LoVo (cell line): ENCODE data around the gene BBS1.
A peak's percentile ranks its signal among the peaks of the same experiment; 100 is the strongest.
"Not testable (repeated sequence)": the region's sequence is repeated elsewhere in the genome, so short reads cannot be mapped to it uniquely, and the experiment has no call there.

Experiments
- DNase-seq: peaks from one replicate; pipeline ENCODE4 v3.0.0-alpha.2; 2016; ENCODE audit warnings: low spot score

BBS1 gene

DNA sequence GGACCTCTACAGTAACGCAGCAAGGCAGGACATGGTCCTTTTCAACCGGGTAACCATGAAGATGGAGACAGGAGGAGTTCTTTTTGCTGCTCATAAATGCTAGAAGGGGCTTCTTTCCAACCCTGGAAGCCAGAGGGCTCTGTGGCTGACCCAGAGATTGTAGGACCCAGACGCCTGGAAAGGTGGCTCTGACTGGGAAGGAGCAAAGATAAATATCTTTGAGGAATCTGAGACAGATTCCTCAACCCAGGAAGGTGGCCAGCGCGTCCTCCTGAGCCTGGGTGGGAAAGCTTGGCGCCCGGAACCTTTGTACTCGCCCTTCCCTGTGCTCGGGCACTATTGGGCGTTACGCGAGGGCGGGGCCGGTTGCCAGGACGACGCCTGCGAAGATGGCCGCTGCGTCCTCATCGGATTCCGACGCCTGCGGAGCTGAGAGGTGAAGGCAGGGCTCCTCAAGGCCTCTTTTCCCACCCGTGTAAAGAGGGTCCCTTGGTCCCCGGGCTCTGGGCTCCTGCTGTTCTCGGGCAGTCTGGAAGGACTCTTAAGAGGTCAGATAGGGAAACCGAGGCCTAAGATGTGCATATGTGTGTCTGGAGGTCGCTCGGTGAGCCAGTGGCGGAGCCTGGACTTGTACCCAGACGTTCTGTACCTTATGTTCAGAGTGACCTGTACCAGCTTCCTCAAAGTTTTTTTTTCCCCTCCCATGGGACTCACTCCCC is at the start of gene BBS1:
TSS of gene BBS1 (plus strand) at position 365 of the 719 bp plus-strand sequence. CDS start at position 390, 25 bp downstream.
- DNase-seq = peak; percentile 83

DNA sequence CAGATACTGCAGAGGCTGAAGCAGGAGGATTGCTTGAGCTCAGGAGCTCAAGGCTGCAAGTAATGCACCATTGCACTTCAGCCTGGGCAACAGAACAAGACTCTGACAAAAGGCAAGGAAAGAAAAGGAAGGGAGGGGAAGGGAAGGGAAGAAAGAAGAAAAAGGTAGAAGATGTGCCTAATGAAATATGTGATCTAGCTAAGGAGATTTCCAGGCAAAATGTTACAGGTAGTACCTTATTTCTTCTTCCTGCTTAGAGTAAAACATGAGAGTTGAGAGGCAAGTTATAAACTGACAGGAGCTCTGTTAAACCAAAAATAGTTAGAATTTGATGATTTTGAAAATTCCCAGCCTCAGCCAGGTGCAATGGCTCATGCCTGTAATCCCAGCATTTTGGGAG is 48.4 kb upstream of the BBS1 start:
- no peak for DNase-seq

DNA sequence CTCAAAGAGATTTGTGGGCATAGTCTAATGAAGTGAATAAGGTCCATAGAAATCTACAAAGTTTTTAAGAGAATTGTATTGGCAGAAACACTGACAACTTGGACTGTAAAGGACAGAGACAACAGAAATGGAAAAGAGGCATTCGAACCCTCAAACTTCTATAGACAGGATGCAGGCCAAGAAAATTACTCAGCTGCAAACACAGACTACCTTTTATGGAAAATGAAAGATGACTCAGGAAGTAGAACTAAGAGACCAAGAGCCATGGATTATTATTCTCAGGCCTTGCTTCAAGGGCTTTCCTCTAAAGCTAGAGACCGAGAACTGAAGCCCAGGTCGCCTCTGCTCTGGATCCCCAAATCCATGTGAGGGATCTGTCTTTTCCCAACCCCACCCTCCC is 47.5 kb upstream of the BBS1 start:
- DNase-seq = no peak

DNA sequence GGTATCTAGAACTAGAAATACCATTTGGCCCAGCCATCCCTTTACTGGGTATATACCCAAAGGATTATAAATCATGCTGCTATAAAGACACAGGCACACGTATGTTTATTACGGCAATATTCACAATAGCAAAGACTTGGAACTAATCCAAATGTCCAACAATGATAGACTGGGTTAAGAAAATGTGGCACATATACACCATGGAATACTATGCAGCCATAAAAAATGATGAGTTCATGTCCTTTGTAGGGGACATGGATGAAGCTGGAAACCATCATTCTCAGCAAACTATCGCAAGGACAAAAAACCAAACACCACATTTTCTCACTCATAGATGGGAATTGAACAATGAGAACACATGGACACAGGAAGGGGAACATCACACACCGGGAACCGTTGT is 46.3 kb upstream of the BBS1 start:
- not testable (repeated sequence) for DNase-seq

DNA sequence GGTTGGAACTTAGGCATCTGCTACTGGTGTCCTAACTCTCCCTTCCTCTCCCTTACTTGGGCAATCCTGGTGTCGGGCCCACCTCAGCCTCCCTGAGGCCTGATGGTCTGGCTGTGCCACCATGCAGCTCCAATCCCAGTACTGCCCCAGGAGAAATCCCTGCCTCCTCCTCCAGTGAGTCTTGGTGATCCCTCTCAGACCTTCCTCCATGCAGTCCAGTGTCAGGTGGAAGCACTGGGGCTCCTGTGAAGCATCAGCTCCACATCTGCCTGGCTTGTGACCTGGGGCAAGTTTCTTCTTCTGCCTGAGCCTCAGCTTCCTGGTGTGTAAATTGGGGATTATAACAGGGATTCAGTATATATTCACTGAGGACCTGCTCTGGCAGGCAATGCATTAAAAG is 45.5 kb upstream of the BBS1 start:
- DNase-seq = no peak

DNA sequence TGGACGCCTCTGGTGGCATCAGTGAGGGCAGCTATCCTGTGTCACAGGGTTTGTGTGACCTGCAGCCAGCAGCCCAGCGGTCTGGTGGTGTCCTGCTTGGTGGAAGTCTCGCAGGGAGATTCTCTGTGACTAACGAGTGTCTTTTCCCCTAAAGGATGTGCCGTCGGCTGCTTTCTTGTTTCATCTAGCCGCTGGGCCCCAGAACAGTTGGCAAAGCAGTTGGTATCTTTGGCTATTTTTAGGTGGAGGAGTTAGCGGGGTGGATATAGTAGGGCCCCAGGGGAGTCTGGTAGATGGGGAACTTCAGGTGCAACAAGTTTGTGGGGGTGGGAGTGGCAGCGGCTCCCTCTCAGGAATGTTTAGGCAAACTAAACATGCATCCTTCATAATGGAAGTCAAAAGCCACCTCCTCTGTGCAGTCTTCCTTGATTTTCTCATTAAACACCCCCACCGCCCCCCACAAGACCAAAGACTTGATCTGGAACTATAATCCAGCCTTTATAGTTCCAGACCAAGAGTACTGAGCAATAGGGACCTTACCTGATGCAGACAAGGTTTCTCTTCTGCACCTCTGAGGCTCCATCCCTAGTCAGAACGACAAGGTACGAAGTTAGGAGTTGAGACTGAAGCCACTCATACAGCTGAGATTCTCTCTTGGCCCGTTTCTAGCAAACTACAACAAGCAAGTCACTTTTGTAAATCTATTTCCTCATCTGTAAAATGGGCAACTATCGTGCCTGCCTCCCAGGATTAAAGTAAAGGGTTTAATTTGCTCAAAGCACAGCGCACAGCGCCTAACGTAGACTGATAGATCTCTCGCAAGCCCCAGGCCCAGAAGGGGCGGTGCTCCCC is 44.8 kb upstream of the BBS1 start:
- no peak for DNase-seq

DNA sequence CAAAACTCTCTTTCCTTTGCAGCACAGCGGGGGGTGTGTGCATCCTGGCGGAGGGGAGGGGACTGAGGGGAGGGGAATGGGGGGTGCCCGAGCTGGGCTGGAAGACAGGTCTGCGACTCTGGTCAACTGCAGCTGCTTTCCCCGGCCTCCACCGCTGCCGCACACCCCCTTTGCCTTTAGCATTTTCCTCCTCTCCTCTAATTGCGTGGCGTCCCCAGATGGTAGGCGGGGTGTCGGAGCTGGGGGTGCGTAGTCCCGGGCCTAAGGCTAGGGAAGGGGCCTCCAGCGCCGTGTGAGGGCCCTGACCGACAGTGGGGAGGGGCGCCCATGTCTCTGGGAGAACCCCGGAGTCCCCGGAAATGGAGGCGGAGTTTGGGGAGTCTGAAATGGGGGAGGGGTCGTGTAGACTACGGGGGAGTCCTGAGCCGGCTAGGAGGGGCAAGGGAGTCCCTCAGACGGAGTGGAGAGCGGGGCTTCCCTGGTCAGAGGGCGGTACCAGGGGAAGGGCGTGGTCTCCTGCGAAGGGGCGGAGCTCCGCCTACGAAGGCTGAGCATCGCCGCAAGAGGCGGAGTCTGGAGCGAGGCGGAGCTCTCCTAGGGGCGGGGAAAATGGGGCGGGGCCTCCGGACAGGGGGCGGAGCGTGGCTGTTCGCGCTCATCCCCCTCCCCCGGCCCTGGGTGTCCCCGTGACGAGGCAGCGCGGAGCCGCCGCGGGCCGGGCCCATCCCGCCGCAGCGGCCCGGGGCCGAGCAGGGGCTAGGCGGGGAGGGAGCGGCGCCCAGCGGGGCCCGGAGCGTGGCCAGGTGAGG is 44.0 kb upstream of the BBS1 start, which contains the start of gene PELI3:
TSS of gene PELI3 (plus strand) at position 681 of the 809 bp plus-strand sequence. CDS start 1,224 bp downstream, outside the sequence.
- peak; percentile 94 for DNase-seq

DNA sequence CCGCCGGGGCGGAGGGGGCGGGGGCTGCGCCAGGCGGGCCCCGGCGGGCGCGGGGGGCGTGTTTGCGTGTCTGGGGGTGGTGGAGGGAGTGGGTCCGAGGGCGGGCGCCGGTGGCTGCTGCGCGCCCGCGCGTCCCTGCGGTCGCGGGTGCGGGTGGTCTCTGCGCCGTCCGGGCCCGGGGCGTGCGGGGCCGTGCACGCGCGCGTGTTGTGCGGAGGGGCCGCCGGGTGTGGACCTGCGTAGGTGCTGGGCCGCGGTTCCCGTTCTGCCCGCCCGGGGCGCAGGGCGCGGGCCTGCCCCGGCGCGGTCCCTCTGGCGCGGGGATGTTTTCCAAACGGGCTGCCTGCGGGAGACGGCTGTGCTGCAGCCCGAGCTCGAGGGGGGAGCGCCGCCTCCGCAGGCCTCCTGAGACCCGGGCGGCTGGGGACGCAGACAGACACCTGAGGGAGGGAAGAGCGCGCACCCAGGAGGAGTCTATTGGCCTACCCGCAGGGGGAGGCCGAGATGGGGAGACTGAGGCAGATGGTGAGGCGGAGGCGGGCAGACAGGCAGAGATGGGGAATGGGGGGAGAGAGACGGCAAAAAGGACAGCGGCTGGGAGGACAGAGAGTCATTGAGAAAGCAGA is 43.3 kb upstream of the BBS1 start:
- peak; percentile 35 for DNase-seq

DNA sequence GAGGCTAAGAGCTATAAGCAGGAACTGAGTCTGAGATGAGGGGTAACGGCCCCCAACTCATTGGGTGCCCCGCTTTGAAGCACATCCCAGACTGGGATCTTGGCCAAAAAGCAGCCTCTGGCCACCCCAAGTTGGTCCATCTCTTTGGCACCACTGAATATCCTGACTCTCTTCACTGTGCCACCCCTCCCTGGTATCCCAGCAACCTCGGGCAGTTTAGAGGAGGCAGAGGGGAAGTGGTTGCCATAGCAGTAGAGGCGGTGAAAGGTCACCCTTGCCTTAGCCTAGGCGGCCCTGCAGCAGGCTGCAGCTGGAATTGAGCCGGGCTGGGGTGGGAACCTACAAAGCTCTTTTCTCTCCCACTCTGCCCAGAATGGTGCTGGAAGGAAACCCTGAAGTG is 42.7 kb upstream of the BBS1 start:
- DNase-seq = peak; percentile 15

DNA sequence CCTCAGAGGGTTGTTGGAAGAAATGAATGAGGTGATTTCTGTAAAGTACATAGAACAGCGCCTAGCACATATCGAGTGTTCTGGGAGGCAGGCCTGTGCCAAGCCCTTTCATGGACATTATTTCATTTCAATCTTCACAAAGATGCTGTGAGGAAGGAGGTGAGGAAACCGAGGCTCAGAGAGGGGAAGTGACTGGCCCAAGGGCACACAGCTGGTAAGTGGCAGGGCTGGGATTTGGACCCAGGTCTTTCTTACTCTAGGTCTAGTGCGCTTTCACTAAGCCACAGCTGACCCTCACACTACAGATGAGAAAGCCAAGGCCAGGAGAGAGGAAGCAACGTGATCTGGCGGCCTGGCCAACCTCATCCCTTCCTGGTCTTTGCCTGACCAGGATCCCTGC is 41.7 kb upstream of the BBS1 start:
- no peak for DNase-seq

DNA sequence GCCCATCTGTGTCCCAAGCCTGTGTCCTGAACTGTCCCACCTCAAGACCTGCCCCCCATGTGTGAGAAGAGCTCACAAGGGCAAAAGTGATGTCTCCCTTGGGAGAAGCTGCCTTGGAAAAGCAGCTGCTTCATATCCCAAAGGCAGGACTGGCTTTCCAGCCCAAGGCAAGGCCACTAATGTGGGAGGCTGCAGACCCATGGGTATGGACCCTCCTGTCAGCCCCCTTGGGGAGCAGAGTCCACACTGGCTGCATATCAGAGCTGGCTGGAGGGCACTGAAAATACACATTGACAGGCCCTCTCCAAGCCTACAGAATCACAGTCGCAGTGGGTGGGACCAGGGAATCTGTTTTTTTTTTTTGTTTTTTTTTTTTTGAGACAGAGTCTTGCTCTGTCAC is 41.0 kb upstream of the BBS1 start:
- DNase-seq = no peak

DNA sequence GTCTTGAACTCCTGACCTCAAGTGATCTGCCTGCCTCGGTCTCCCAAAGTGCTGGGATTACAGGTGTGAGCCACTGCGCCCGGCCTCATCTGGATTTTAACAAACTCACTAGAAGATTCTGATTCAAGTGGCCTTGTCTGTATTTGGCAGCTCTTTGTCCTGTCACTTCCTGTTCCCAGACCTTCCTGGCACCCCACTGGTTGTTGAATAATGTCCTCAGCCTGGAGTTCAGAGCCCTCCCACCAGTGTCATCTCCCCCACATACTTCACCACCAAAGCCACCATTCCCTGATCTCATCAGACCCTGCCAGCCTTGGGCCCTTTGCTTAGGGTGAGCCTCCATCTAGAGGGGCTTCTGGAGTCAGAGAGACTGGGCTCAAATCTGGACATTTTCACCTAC is 40.4 kb upstream of the BBS1 start:
- no peak for DNase-seq

DNA sequence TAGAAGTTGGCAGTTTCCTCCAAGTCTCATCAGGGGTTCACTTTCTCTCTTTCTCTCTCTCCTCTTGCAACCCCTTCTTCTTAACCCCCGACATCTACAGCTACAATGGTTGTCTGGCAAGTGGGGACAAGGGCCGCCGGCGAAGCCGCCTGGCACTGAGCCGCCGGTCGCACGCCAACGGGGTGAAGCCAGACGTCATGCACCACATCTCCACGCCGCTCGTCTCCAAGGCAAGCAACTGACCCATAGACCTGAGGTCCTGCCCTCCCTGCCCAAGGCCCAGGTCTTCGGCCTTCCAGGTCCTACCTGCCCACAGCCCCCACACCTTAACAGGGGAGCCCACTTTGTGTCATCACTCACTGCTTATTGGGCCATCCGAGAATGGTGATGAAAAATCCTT is 39.3 kb upstream of the BBS1 start:
- no peak for DNase-seq

DNA sequence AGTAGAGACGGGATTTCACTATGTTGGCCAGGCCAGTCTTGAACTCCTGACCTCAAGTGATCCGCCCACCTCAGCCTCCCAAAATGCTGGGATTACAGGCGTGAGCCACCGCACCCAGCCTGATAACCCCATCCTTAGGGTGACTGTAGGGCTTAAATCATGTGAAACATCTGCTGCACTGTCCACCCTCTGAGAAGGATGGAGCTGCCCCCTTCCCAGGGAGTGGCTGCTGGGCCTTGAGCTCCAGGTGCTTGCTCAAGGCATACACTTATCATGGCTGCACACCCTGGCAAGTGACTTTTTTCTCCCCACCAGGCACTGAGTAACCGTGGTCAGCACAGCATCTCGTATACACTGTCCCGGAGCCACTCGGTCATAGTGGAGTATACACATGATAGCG is 38.4 kb upstream of the BBS1 start:
- DNase-seq = no peak

DNA sequence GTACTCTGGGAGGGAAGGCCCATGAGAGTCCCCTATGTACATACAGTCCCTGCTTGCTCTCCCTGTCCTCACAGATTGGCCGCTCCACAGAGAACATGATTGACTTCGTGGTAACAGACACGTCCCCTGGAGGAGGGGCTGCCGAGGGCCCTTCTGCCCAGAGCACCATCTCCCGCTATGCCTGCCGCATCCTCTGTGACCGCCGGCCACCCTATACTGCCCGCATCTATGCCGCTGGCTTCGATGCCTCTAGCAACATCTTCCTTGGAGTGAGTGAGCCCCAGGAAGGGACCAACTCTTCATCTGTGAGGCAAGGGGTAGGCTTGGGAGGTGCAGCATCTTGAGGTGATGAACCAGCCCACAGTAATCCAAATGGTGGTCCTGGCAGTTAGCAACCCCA is 37.3 kb upstream of the BBS1 start:
- no peak for DNase-seq

DNA sequence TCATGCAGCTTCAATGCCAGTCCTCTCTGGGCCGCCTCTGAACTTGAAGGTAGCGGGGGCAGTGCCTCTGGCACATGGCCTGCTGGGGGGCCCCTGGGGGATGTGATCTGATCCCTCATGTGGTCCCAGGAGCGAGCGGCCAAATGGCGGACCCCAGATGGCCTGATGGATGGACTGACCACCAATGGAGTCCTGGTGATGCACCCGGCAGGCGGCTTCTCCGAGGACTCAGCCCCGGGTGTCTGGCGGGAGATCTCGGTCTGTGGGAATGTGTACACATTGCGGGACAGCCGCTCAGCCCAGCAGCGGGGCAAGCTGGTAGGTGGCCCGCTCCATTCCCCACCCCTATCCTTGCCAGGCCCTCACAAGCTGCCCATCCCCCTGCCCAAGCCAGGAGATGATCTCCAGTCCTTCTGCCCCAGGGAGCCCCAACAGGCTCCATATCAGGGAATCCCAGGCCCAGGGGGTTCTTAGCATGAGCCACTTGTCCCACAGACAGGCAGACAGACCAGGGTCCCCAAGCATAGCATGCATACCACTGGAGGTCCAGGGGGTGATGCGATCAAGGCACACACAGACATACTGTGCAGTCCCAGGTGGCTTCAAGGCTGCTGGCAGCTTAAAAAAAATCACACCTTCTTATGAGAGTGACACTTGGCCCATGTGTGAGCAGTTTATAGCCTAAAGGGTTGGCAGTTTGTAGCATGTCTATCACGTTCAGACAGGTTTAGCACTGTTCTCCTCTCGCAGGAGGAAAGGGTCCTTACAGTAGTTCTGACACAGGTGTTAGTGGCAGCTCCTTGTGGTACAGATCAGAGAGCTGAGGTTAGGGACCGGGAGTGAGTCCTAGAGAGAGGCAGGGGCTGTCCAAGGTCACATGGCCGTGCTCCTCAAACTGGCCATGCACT is 36.6 kb upstream of the BBS1 start:
- no peak for DNase-seq

DNA sequence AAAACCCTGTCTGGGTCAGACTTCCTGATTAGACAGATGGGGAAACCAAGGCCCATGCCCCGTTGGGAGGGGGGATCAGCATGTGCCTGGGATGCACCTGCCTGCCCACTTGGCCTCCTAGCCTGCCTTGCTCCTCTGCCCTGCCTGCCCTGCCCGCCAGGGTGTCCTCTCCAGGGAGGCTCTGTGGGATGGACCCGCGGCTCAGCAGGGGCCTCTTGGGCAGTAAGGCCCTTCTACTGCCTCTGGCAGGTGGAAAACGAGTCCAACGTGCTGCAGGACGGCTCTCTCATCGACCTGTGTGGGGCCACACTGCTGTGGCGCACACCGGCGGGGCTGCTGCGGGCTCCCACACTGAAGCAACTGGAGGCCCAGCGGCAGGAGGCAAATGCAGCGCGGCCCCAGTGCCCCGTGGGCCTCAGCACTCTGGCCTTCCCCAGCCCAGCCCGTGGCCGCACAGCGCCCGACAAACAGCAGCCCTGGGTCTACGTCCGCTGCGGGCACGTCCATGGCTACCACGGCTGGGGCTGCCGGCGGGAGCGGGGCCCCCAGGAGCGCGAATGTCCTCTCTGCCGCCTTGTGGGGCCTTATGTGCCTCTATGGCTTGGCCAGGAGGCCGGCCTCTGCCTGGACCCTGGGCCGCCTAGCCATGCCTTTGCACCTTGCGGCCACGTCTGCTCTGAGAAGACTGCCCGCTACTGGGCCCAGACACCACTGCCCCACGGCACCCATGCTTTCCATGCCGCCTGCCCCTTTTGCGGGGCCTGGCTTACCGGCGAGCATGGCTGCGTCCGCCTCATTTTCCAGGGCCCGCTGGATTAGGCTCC is 34.9 kb upstream of the BBS1 start:
- no peak for DNase-seq

DNA sequence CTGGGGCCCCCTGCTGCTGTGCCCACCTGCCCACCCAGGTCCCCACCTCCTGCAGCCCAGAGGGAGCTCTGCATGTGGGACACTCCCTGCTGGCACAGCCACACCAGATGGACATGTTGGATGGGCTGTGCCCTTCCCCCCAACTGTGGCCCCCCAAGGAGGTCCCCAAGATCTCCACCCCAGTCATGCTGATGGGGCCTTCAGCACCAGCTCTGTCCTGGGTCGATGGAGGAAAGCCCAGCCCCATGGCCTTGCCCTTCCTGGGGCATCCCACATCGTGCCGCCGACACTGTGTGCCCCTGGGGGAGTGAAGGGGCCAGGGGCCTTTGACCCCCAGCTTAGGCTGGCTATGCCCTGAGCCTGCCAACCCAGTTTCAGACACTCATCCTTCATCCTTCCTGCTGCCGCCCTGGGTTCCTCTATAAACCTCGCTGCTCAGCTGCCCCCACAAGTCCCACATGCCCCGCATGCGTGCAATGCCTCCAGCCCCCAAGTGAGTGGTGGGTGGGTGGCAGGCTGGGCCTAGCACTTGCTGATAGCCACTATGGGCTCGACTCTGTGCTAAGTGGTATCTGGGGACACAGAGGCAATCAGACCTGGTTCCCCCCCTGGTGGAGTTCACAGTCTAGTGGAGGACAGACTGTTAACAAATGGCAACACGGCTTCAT is 34.1 kb upstream of the BBS1 start:
- no peak for DNase-seq

DNA sequence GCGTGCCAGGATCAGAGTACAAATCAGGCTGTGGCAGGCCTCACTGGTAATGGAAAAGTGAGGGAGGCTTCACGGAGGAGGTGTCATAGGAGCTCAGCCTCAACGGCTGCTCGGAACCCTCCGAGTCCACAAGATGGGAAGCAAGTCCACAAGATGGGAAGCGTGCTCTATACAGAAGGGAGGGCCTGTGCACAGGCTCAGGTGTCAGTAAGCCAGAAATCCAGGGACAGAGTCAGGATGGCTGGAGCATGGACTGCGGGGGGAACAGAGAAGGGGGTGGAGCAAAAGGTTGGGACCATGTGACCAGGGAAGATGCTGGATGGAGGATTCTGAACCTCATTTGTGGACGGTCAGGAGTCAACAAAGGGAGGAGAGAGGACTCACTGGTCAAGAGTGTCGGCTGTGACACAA is 33.6 kb upstream of the BBS1 start:
- no peak for DNase-seq
